HCT116 (cell line): Measurements from ENCODE around the gene IRX2. TPM values are rescaled to one million over a fixed set of nuclear protein-coding genes. Genes with fewer than 3 reads are reported as not detected.

Experiments used
- ATAC-seq: fragments of 200-7000 bp; cut with Tn5 transposase; 2 replicates; pipeline ENCODE4 v1.9.1; 2020; ENCODE audit warnings: mild to moderate bottlenecking, moderate library complexity
- BruUV-seq: library from RNA; stranded (reverse); fragments of 400-500 nt; replicated peaks from 2 replicates; lab custom pipeline; 2021; lab: Mats Ljungman, UMichigan
- CTCF ChIA-PET: fragments of 300-600 bp; sonication (Branson Sonifier 250); formaldehyde crosslinking; loops from one replicate; lab custom pipeline; 2021; ENCODE audit warnings: antibody characterized with exemption; lab: Charles Lee
- POLR2A ChIA-PET: fragments of 300-600, 350-600 bp; sonication (Branson Sonifier 250); formaldehyde crosslinking; loops from one replicate; lab custom pipeline; 2021; ENCODE audit warnings: antibody characterized with exemption; lab: Charles Lee
- RAD21 ChIA-PET, 2 experiments: fragments of 300-600 bp; sonication (Branson Sonifier 250); formaldehyde crosslinking; loops; one replicate each; lab custom pipeline; 2023; ENCODE audit warnings: low total read pairs in 2 of 2; ENCODE audit not compliant: uncharacterized antibody in 2 of 2, unreplicated experiment in 2 of 2, low non-redundant PET in 1 of 2; lab: Charles Lee
- DNase-seq: peaks from one replicate; pipeline ENCODE4 v3.0.0-alpha.2; 2010; ENCODE audit warnings: low read depth, low spot score
- H2AFZ ChIP-seq: fragments of 200-600 bp; shearing (Covaris generic), sonication (generic); 2 replicates; pipeline ENCODE4 v1.6.1; 2017; ENCODE audit warnings: low read depth, mixed run types, mixed read lengths, antibody characterized with exemption, low read length; ENCODE audit not compliant: poor library complexity, severe bottlenecking
- H3K27ac ChIP-seq: 2 replicates; pipeline ENCODE4 v1.5.1; 2012; ENCODE audit warnings: low read depth, low read length
- H3K27me3 ChIP-seq: fragments of 200-600 bp; sonication (generic); 2 replicates; pipeline ENCODE4 v1.6.1; 2016; ENCODE audit warnings: mixed run types, low read length, mixed read lengths; ENCODE audit not compliant: insufficient read depth
- H3K36me3 ChIP-seq, 2 experiments: fragments of 200-500 bp in 1 of 2; fragments of 200-600 bp in 1 of 2; sonication (Bioruptor generic) in 1 of 2; sonication (generic) in 1 of 2; 2 replicates each; pipeline versions ENCODE4 v1.5.1 to v1.6.1; 2014 to 2016; ENCODE audit warnings: low read length in 2 of 2, inconsistent platforms in 1 of 2, mixed read lengths in 1 of 2, mixed run types in 1 of 2; ENCODE audit not compliant: insufficient read depth in 2 of 2, control insufficient read depth in 1 of 2
- H3K4me1 ChIP-seq, 2 experiments: fragments of 200-600 bp in 1 of 2; sonication (generic) in 1 of 2; 2 replicates each; pipeline versions ENCODE4 v1.5.1 to v1.6.1; 2012 to 2017; ENCODE audit warnings: low read length in 2 of 2, inconsistent platforms in 1 of 2, mild to moderate bottlenecking in 1 of 2, mixed read lengths in 1 of 2, mixed run types in 1 of 2, moderate library complexity in 1 of 2; ENCODE audit not compliant: insufficient read depth in 2 of 2, control insufficient read depth in 1 of 2
- H3K4me2 ChIP-seq: fragments of 200-600 bp; sonication (generic); 2 replicates; pipeline ENCODE4 v1.6.1; 2017; ENCODE audit warnings: mixed run types, low read length, mixed read lengths
- H3K4me3 ChIP-seq, 2 experiments: fragments of 200-600 bp in 1 of 2; sonication (generic) in 1 of 2; replicated peaks in 1 of 2; 2 replicates each; pipeline ENCODE4 v1.5.1; 2011 to 2016; ENCODE audit warnings: low read length in 2 of 2, control low read depth in 1 of 2, low read depth in 1 of 2, mild to moderate bottlenecking in 1 of 2, mixed read lengths in 1 of 2, mixed run types in 1 of 2
- H3K79me2 ChIP-seq: fragments of 200-600 bp; sonication (generic); 2 replicates; pipeline ENCODE4 v1.6.1; 2017; ENCODE audit warnings: mild to moderate bottlenecking, mixed run types, low read length, moderate library complexity, mixed read lengths; ENCODE audit not compliant: insufficient read depth
- H3K9ac ChIP-seq: fragments of 200-600 bp; sonication (generic); 2 replicates; pipeline ENCODE4 v1.6.1; 2016; ENCODE audit warnings: low read length, mixed read lengths
- H3K9me2 ChIP-seq: fragments of 200-600 bp; sonication (generic), shearing (Covaris generic); 2 replicates; pipeline ENCODE4 v1.6.1; 2017; ENCODE audit warnings: mixed run types, mild to moderate bottlenecking, moderate library complexity; ENCODE audit not compliant: insufficient read depth
- H3K9me3 ChIP-seq, 2 experiments: fragments of 200-500 bp in 1 of 2; fragments of 200-600 bp in 1 of 2; sonication (Bioruptor generic) in 1 of 2; sonication (generic) in 1 of 2; 2 replicates each; pipeline ENCODE4 v1.6.1; 2014 to 2017; ENCODE audit warnings: low read length in 2 of 2, mixed read lengths in 2 of 2, inconsistent platforms in 1 of 2, low read depth in 1 of 2, mild to moderate bottlenecking in 1 of 2, mixed run types in 1 of 2, moderate library complexity in 1 of 2; ENCODE audit not compliant: control insufficient read depth in 1 of 2, insufficient read depth in 1 of 2
- H4K20me1 ChIP-seq: fragments of 200-600 bp; sonication (generic), shearing (Covaris generic); 2 replicates; pipeline ENCODE4 v1.6.1; 2017; ENCODE audit warnings: mixed run types, mild to moderate bottlenecking, moderate library complexity; ENCODE audit not compliant: insufficient read depth
- EZH2phosphoT487 ChIP-seq: fragments of 200-600 bp; IDR thresholded peaks from 2 replicates; pipeline ENCODE4 v1.6.1; 2018; ENCODE audit warnings: antibody characterized with exemption, borderline replicate concordance
- JUND ChIP-seq: IDR thresholded peaks from 2 replicates; pipeline ENCODE4 v1.6.1; 2012
- POLR2AphosphoS5 ChIP-seq: IDR thresholded peaks from 2 replicates; pipeline ENCODE4 v1.6.1; 2011; ENCODE audit warnings: mild to moderate bottlenecking, low read depth, low read length, moderate library complexity
- SRF ChIP-seq: IDR thresholded peaks from 2 replicates; pipeline ENCODE4 v1.6.1; 2012; ENCODE audit warnings: low read depth
- TCF7L2 ChIP-seq: IDR thresholded peaks from 2 replicates; pipeline ENCODE4 v1.7.0; 2011; ENCODE audit warnings: borderline replicate concordance, inconsistent platforms; ENCODE audit not compliant: insufficient read depth, insufficient read length; ENCODE audit errors: extremely low read depth
- ZFX ChIP-seq: fragments of 450-650 bp; IDR thresholded peaks from 2 replicates; pipeline ENCODE4 v1.6.1; 2017
- ZNF274 ChIP-seq: fragments of 200-500 bp; sonication (Bioruptor generic); IDR thresholded peaks from 2 replicates; pipeline ENCODE4 v1.6.1; 2014; ENCODE audit warnings: mild to moderate bottlenecking, low read depth, low read length, inconsistent platforms
- intact Hi-C: fragments of 100-400 bp; cut with micrococcal nuclease; formaldehyde crosslinking; loops from 2 replicates; pipeline ENCODE4 v1.10.0; 2022
- total RNA-seq: library from RNA; stranded (reverse); gene quantifications from one replicate; pipeline ENCODE4 v1.2.1, GENCODE V29; 2021; ENCODE audit not compliant: unreplicated experiment
- TF ChIP-seq, protein P1 (sequence below), 3 experiments: fragments of 200-600 bp in 1 of 3; sonication (generic) in 1 of 3; IDR thresholded peaks in 2 of 3; conservative IDR thresholded peaks in 1 of 3; 2 replicates each; pipeline ENCODE4 v1.5.1; 2012 to 2017; ENCODE audit warnings: low read depth in 2 of 3, low read length in 2 of 3, antibody characterized with exemption in 1 of 3, borderline replicate concordance in 1 of 3, control low read depth in 1 of 3, mild to moderate bottlenecking in 1 of 3, mixed read lengths in 1 of 3, mixed run types in 1 of 3, moderate library complexity in 1 of 3; ENCODE audit not compliant: insufficient read depth in 1 of 3
- TF ChIP-seq, protein P2 (sequence below): IDR thresholded peaks from 2 replicates; pipeline ENCODE4 v1.6.1; 2012

Gene IRX2
- total RNA-seq, 1 experiment from 2014 or later = not detected

DNA sequence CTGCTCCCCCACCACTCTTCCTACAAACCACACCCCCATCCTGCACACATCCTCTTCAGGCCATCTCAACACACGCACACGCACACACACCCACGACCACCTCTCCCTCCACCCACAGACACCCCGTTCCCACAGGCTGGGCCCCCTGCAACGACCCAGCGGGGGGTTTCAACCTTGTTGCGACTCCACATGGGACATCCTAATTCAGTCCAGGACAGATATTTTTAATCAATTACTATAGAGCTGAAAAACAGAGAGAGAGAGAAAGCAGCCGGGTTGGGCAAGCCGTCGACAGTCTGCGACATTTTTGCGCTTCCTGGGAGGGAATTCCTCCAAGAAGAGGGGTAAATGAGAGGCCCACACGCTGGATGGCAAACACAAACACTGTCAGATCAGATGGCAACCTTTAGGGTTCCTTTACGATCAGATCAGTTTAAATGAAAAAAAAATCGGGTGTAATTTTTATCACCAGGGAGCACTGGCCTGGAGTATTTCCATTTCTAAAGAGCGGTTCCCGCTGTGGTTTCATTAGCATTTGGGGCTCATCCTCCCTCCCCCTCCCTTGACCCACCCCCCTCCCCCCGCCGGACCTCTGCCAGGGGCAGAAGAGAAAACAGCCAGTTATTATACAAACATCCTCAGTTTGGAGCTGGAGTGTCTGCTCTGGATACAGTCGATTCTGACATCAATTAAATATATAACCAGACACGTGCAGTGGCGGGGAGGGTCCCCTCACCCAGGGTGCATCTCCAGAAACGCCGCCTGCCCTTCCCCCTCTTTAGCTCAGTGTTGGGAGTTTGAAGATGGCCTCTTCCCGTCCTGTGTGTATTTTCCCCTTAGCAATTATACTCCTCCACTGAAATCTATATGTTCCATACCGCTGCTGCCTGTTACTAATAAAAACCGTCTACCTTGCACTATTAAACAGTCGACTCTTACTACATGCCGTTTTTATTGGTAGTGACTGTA, 2.3 kb upstream of the IRX2 start:
- no TSS peak for BruUV-seq
- Histone ChIP-seq H3K79me2 (no peaks in the 10 kb centered on the region), H3K36me3 (no peaks in the 10 kb centered on the region), H3K4me3 (no peak overlapping the region), H3K9ac (no peak overlapping the region), H2AFZ (no peak overlapping the region), H3K4me2 (no peak overlapping the region), H4K20me1 (no peaks in the 10 kb centered on the region), H3K9me2 (no peaks in the 10 kb centered on the region), H3K27ac (no peak overlapping the region), H3K9me3 (peaks cover 0 to 11% of the 10 kb centered on the region in 2 experiments; a peak in 2 of 4 replicates), H3K4me1 (no peaks in the 10 kb centered on the region), H3K27me3 (no peaks in the 10 kb centered on the region)
- ChIA-PET POLR2A (no interaction called here), RAD21 (no interaction called here), CTCF (no interaction called here)
- DNase-seq (no peak), ATAC-seq (no peak)
- intact Hi-C loops = no loop called here
- TF ChIP-seq POLR2AphosphoS5 (no peak), ZNF274 (no peak), EZH2phosphoT487 (no peak), SRF (no peak), JUND (no peak), TCF7L2 (no peak), ZFX (no peak)
- TF ChIP-seq, protein P1, sequence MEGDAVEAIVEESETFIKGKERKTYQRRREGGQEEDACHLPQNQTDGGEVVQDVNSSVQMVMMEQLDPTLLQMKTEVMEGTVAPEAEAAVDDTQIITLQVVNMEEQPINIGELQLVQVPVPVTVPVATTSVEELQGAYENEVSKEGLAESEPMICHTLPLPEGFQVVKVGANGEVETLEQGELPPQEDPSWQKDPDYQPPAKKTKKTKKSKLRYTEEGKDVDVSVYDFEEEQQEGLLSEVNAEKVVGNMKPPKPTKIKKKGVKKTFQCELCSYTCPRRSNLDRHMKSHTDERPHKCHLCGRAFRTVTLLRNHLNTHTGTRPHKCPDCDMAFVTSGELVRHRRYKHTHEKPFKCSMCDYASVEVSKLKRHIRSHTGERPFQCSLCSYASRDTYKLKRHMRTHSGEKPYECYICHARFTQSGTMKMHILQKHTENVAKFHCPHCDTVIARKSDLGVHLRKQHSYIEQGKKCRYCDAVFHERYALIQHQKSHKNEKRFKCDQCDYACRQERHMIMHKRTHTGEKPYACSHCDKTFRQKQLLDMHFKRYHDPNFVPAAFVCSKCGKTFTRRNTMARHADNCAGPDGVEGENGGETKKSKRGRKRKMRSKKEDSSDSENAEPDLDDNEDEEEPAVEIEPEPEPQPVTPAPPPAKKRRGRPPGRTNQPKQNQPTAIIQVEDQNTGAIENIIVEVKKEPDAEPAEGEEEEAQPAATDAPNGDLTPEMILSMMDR (IDR thresholded peaks at IDR 0.05 in 2 of 3, conservative IDR thresholded peaks at IDR 0.05 in 1 of 3; ENCODE audit: borderline replicate concordance in 1 of 3, insufficient read depth in 1 of 3, low read depth in 2 of 3, low read length in 2 of 3) = no peak
- TF ChIP-seq, protein P2, sequence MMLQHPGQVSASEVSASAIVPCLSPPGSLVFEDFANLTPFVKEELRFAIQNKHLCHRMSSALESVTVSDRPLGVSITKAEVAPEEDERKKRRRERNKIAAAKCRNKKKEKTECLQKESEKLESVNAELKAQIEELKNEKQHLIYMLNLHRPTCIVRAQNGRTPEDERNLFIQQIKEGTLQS = no peak
